GM12878 (cell line): ENCODE data around the gene NFKBIZ. TPM values are rescaled to one million over a fixed set of nuclear protein-coding genes. Genes with fewer than 3 reads are reported as not detected.

Experiments
- CHD4 ChIP-seq: fragments of 200-600 bp; sonication (generic); IDR thresholded peaks from 2 replicates; pipeline ENCODE4 v1.6.1; 2016; ENCODE audit warnings: mild to moderate bottlenecking
- EED ChIP-seq: sonication (generic); IDR thresholded peaks from 2 replicates; pipeline ENCODE4 v1.6.1; 2016; ENCODE audit warnings: antibody characterized with exemption, low read depth
- GABPA ChIP-seq: IDR thresholded peaks from 2 replicates; pipeline ENCODE4 v1.6.1; 2014; ENCODE audit warnings: antibody characterized with exemption, low read depth, mild to moderate bottlenecking, inconsistent platforms
- HDAC2 ChIP-seq: fragments of 200-600 bp; sonication (generic); IDR thresholded peaks from 2 replicates; pipeline ENCODE4 v1.6.1; 2017
- JUND ChIP-seq: IDR thresholded peaks from 2 replicates; pipeline ENCODE4 v1.6.1; 2012; ENCODE audit warnings: low read depth, mild to moderate bottlenecking, low read length, improper control_type of control experiment, moderate library complexity
- PBX3 ChIP-seq: IDR thresholded peaks from 2 replicates; pipeline ENCODE4 v1.6.1; 2011; ENCODE audit warnings: mild to moderate bottlenecking, low read depth, low read length, moderate library complexity; ENCODE audit not compliant: insufficient replicate concordance
- PKNOX1 ChIP-seq: fragments of 450-650 bp; IDR thresholded peaks from 2 replicates; pipeline ENCODE4 v1.6.1; 2016; ENCODE audit warnings: mild to moderate bottlenecking
- POU2F2 ChIP-seq: IDR thresholded peaks from 3 replicates; pipeline ENCODE4 v1.6.1; 2011; ENCODE audit warnings: low read depth, mild to moderate bottlenecking, low read length, borderline replicate concordance
- RBBP5 ChIP-seq: fragments of 200-600 bp; sonication (generic); conservative IDR thresholded peaks from 2 replicates; pipeline ENCODE4 v1.6.1; 2016
- SIX5 ChIP-seq: IDR thresholded peaks from 2 replicates; pipeline ENCODE4 v1.6.1; 2011; ENCODE audit warnings: mild to moderate bottlenecking, low read depth, low read length, moderate library complexity; ENCODE audit not compliant: severe bottlenecking
- STAT1 ChIP-seq: fragments of 450-650 bp; conservative IDR thresholded peaks from 2 replicates; pipeline ENCODE4 v1.6.1; 2014; ENCODE audit warnings: antibody characterized with exemption, mild to moderate bottlenecking
- TAF1 ChIP-seq: IDR thresholded peaks from 2 replicates; pipeline ENCODE4 v1.6.1; 2011; ENCODE audit warnings: mild to moderate bottlenecking, low read depth, low read length, borderline replicate concordance
- TBL1XR1 ChIP-seq: IDR thresholded peaks from 2 replicates; pipeline ENCODE4 v1.6.1; 2012; ENCODE audit warnings: low read depth, low read length, improper control_type of control experiment
- USF2 ChIP-seq: IDR thresholded peaks from 2 replicates; pipeline ENCODE4 v1.6.1; 2011; ENCODE audit warnings: low read depth, low read length, improper control_type of control experiment, borderline replicate concordance
- ZBTB11 ChIP-seq: fragments of 450-650 bp; formaldehyde crosslinking; IDR thresholded peaks from 2 replicates; pipeline ENCODE4 v1.5.0; 2022; ENCODE audit warnings: mild to moderate bottlenecking, missing genetic modification characterization
- polyA plus RNA-seq, 11 experiments: library from polyadenylated mRNA; depleted of rRNA in 4 of 11; unstranded in 6 of 11; stranded (reverse) in 5 of 11; fragments of >200 nt; fragmentation: Nextera tagmentation in 4 of 11; fragmentation: Illumina TruSeq in 1 of 11; extraction: Ambion mirVana in 4 of 11; extraction: Trizol in 1 of 11; gene quantifications; 1 replicate in 1 of 11; 2 replicates in 10 of 11; pipeline versions ENCODE4 v1.2.1 to v1.2.3, GENCODE V29; 2011 to 2016; ENCODE audit warnings: inconsistent platforms in 2 of 11, missing spikeins in 2 of 11, low read depth in 1 of 11
- total RNA-seq, 4 experiments: library from RNA; depleted of rRNA in 3 of 4; stranded (reverse); fragments of >200 nt in 3 of 4; fragmentation: Illumina TruSeq in 1 of 4; extraction: Trizol in 1 of 4; gene quantifications; 2 replicates each; pipeline versions ENCODE4 v1.2.1 to v1.2.3, GENCODE V29; 2013 to 2021

Gene NFKBIZ
- total and polyA plus RNA-seq, 10 of the 15 experiments (the other 5 are each of a cell fraction or from before 2014, with no cell fraction given), result 6.3 to 53.8 (median 17.3) TPM

GRCh38 chr3:101848754-101849713, at the start of gene NFKBIZ (continued):
- TF ChIP-seq USF2, result no peak
- peak; percentile 75 for TF ChIP-seq EED
- TF ChIP-seq SIX5, result no peak
- TF ChIP-seq POU2F2, result peak; percentile 95
- 0 out of 2 replicates have a peak, but pooled peaks have one; percentile 37 for TF ChIP-seq STAT1
- no peak for TF ChIP-seq HDAC2
- TF ChIP-seq GABPA, result no peak
- no peak for TF ChIP-seq RBBP5
- TF ChIP-seq PKNOX1, result no peak
- 0 out of 2 replicates have a peak, but pooled peaks have one; percentile 4 for TF ChIP-seq TBL1XR1
- no peak for TF ChIP-seq ZBTB11 (CRISPR knock-in tag)
- TF ChIP-seq CHD4, result no peak
- peak; percentile 89 for TF ChIP-seq TAF1
- 0 out of 2 replicates have a peak, but pooled peaks have one; percentile 5 for TF ChIP-seq JUND
- no peak for TF ChIP-seq PBX3
- TF ChIP-seq, all 136 proteins: peak for 42
